ENCODE results near the gene GCDH. TPM values are rescaled to one million over a fixed set of nuclear protein-coding genes. Genes with fewer than 3 reads are reported as not detected.

The GCDH gene
- total RNA-seq, 1 donor from 2014 or later, result 24.4 TPM

Small RNA genes lying within 50 kb of the gene (microRNA-seq; reads per million reads assigned to microRNA genes)
- not detected for gene MIR5695
- 1.8 reads per million for gene MIR6515
- gene MIR6794, result not detected

Other genes with a start within 250 kb of the GCDH start
- 76.4 TPM for gene MAN2B1, start 224.4 kb upstream of the GCDH start, total RNA-seq
- 12.3 TPM for gene WDR83, start 224.4 kb upstream of the GCDH start, total RNA-seq
- 77.1 TPM for gene DHPS, start 209.3 kb upstream of the GCDH start, total RNA-seq
- not detected for gene GNG14, start 203.2 kb upstream of the GCDH start, total RNA-seq
- gene FBXW9, start 194.5 kb upstream of the GCDH start, total RNA-seq, result 3.6 TPM
- gene TNPO2, start 167.2 kb upstream of the GCDH start, total RNA-seq, result 70.6 TPM
- 128 TPM for gene TRIR, start 156.5 kb upstream of the GCDH start, total RNA-seq
- gene GET3, start 153.7 kb upstream of the GCDH start, total RNA-seq, result 30.1 TPM
- not detected for gene BEST2, start 139.4 kb upstream of the GCDH start, total RNA-seq
- 45.1 TPM for gene HOOK2, start 115.6 kb upstream of the GCDH start, total RNA-seq
- gene JUNB, start 99.7 kb upstream of the GCDH start, total RNA-seq, result 279 TPM
- 117 TPM for gene PRDX2, start 89.4 kb upstream of the GCDH start, total RNA-seq
- 2.4 TPM for gene THSD8, start 89.1 kb upstream of the GCDH start, total RNA-seq
- gene RNASEH2A, start 84.6 kb upstream of the GCDH start, total RNA-seq, result 5.1 TPM
- not detected for gene RTBDN, start 56.6 kb upstream of the GCDH start, total RNA-seq
- gene MAST1, start 52.6 kb upstream of the GCDH start, total RNA-seq, result 0.31 TPM
- gene DNASE2, start 9.7 kb upstream of the GCDH start, total RNA-seq, result 26.7 TPM
- 1.1 TPM for gene KLF1, start 4.0 kb upstream of the GCDH start, total RNA-seq
- not detected for gene SYCE2, start 28.1 kb downstream of the GCDH start, total RNA-seq
- 33.7 TPM for gene FARSA, start 42.6 kb downstream of the GCDH start, total RNA-seq
- gene CALR, start 47.4 kb downstream of the GCDH start, total RNA-seq, result 454 TPM
- gene RAD23A, start 54.7 kb downstream of the GCDH start, total RNA-seq, result 102 TPM
- 13.7 TPM for gene GADD45GIP1, start 66.1 kb downstream of the GCDH start, total RNA-seq
- not detected for gene DAND5, start 78.4 kb downstream of the GCDH start, total RNA-seq
- gene NFIX, start 104.3 kb downstream of the GCDH start, total RNA-seq, result 131 TPM
- 20.2 TPM for gene LYL1, start 211.7 kb downstream of the GCDH start, total RNA-seq
- 34.7 TPM for gene TRMT1, start 225.6 kb downstream of the GCDH start, total RNA-seq
- gene NACC1, start 227.1 kb downstream of the GCDH start, total RNA-seq, result 30.7 TPM